Ectodermal cell (in vitro differentiated cells): ENCODE measurements around the gene CLDN1.
"Not testable (repeated sequence)": the region's sequence is repeated elsewhere in the genome, so short reads cannot be mapped to it uniquely, and the experiment has no call there.

Experiments
- H3K27ac ChIP-seq: 2 replicates; pipeline ENCODE4 v1.7.0; 2013; ENCODE audit warnings: mild to moderate bottlenecking, low read depth, low read length; ENCODE audit not compliant: insufficient read depth, poor library complexity, severe bottlenecking
- H3K27me3 ChIP-seq: 2 replicates; pipeline ENCODE4 v1.7.0; 2013; ENCODE audit warnings: mild to moderate bottlenecking, low read length; ENCODE audit not compliant: insufficient read depth, control insufficient read depth, poor library complexity, severe bottlenecking
- H3K36me3 ChIP-seq: one replicate; pipeline ENCODE4 v1.7.0; 2013; ENCODE audit warnings: low read length; ENCODE audit not compliant: control insufficient read depth, insufficient read depth
- H3K4me1 ChIP-seq: one replicate; pipeline ENCODE4 v1.7.0; 2013; ENCODE audit warnings: low read length; ENCODE audit not compliant: control insufficient read depth, insufficient read depth
- H3K4me3 ChIP-seq: 2 replicates; pipeline ENCODE4 v1.7.0; 2013; ENCODE audit warnings: low read depth, low read length, control low read depth; ENCODE audit not compliant: insufficient read depth
- H3K9me3 ChIP-seq: 2 replicates; pipeline ENCODE4 v1.7.0; 2013; ENCODE audit warnings: mild to moderate bottlenecking, low read length, moderate library complexity; ENCODE audit not compliant: control insufficient read depth
- WGBS, 2 experiments: methylation state at CpG; one replicate each; pipeline ENCODE4 v1.1.7; 2013; ENCODE audit warnings: missing lambda C conversion rate in 2 of 2; 5-methylcytosine and 5-hydroxymethylcytosine counted together

CLDN1 gene

DNA sequence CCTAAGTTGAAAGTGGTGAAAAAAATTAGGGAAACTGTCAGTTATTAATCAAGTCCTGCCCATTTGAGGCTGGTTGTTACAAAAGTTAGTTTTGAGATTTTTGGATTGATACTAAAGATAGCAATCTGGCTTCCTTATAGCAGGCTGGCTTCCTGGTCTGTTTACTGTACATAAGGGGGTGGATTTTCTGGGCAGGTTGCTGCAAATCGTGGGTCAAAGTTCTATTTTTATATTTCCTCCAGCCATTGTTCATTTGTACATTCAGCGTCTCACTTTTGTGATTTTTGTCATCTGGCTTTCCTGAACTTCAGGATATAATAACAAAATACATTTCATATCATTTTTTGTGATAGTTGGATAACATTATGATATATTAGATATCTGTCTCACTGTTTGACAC, 49.5 kb downstream of the CLDN1 start:
- no peak overlapping the region for H3K27ac ChIP-seq
- no peaks in the 10 kb centered on the region for H3K4me1 ChIP-seq
- no peaks in the 10 kb centered on the region for H3K27me3 ChIP-seq
- WGBS, 2 experiments = 67 to 100% methylated on average over 1 to 2 of the region's 2 CpGs
- no peaks in the 10 kb centered on the region for H3K36me3 ChIP-seq
- H3K9me3 ChIP-seq = no peaks in the 10 kb centered on the region
- H3K4me3 ChIP-seq = no peak overlapping the region

DNA sequence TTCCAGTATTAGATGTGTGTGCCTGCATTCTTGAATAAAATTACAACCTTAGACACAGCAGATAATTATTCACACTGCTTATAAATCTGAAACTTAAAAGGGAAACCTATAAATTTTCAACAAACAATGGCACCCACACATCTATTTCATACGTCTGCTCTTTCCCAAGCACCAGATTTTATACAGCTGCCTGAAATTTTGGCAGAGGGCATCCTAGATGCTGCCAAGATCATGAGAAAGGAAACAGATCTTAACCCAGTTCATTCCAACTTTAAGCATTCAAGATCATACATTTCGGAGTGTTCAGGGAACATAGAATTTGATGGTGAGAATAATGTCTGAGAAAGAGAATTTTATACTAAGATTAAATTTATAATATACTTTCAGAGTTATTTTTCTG, 53.1 kb downstream of the CLDN1 start:
- Histone ChIP-seq H3K27ac (no peak overlapping the region), H3K4me3 (no peak overlapping the region), H3K27me3 (no peaks in the 10 kb centered on the region), H3K4me1 (no peaks in the 10 kb centered on the region), H3K36me3 (no peaks in the 10 kb centered on the region), H3K9me3 (no peaks in the 10 kb centered on the region)
- 87 to 96% methylated on average over 1 of the region's 2 CpGs for WGBS, 2 experiments

GRCh38 chr3:190267464-190267863, 54.8 kb downstream of the CLDN1 start:
- not testable (repeated sequence) for H3K27me3 ChIP-seq, H3K27ac ChIP-seq, H3K36me3 ChIP-seq, H3K4me3 ChIP-seq, H3K4me1 ChIP-seq, H3K9me3 ChIP-seq
- 91 to 97% methylated on average over 3 of the region's 7 CpGs for WGBS, 2 experiments

GRCh38 chr3:190266913-190267290, 55.3 kb downstream of the CLDN1 start:
- Histone ChIP-seq H3K36me3 (no peaks in the 10 kb centered on the region), H3K9me3 (no peaks in the 10 kb centered on the region), H3K4me1 (no peaks in the 10 kb centered on the region), H3K27ac (no peak overlapping the region), H3K4me3 (no peak overlapping the region), H3K27me3 (no peaks in the 10 kb centered on the region)
- 83 to 96% methylated on average over 1 of the region's 1 CpG for WGBS, 2 experiments

GRCh38 chr3:190266265-190266912, 55.9 kb downstream of the CLDN1 start:
- Histone ChIP-seq H3K4me1 (no peaks in the 10 kb centered on the region), H3K27me3 (no peaks in the 10 kb centered on the region), H3K4me3 (no peak overlapping the region), H3K36me3 (no peaks in the 10 kb centered on the region), H3K9me3 (no peaks in the 10 kb centered on the region), H3K27ac (no peak overlapping the region)

DNA sequence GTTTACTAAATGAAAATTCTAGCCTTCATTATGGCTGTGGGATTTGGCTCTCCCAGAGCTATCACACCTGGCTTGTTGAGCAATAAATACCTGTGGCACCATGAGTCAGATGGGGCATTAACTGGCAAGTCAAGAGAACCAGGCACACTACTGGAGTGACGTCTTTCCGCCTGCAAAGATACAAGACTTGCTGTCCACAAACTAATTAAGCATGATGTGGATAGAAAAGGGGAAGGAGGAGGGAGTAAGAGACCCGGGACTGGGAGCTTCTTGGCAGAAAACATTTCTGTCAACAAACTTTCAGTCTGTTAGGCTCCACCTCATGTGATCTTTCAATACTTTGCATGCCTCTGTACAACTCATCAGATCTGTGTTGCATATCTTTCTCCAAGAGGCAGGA, 56.5 kb downstream of the CLDN1 start:
- H3K27ac ChIP-seq = no peak overlapping the region
- no peaks in the 10 kb centered on the region for H3K9me3 ChIP-seq
- WGBS, 2 experiments = 79 to 88% methylated on average over 3 of the region's 3 CpGs
- H3K27me3 ChIP-seq = no peaks in the 10 kb centered on the region
- no peaks in the 10 kb centered on the region for H3K4me1 ChIP-seq
- no peaks in the 10 kb centered on the region for H3K36me3 ChIP-seq
- no peak overlapping the region for H3K4me3 ChIP-seq

DNA sequence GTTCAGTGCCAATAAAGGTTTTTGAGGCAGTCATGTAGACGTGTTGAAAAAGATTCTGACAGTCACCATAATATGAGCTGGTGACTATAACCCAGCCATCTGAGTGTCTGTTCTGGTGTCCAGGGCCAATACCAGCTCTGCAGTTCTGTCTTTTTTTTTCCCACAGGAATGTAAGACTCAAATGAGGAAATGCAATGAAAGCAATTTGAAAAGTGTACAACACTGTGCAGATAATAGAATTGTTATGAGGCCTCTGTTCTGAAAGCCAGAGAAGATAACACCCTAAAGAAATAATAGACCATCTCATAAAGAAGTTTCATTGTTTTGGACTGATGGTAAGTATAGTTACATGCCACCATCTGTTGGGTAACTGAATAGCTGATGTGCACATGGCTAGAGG, 57.1 kb downstream of the CLDN1 start:
- Histone ChIP-seq H3K27ac (no peak overlapping the region), H3K4me3 (no peak overlapping the region), H3K36me3 (no peaks in the 10 kb centered on the region), H3K27me3 (no peaks in the 10 kb centered on the region), H3K9me3 (no peaks in the 10 kb centered on the region), H3K4me1 (no peaks in the 10 kb centered on the region)
- 84 to 100% methylated on average over 1 of the region's 1 CpG for WGBS, 2 experiments

DNA sequence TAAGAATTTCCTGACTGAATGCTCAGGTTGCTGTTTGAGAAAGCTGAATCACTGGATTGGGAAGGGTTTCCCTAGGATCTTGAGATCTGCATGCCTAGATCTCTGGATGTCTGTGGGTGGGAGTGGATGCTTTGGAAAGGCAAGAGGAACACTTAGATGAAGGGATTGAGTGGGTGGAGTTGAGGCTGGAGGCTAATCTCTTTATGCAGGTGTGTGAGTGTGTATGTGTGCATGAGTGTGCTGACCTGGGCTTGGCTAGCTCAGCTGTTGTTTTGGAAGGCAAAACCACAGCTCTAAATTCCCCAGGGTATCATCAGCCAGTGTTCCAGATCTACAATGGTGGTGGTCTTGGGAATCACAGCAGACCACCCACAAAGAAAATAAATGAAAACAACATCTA, 60.5 kb downstream of the CLDN1 start:
- Histone ChIP-seq H3K4me1 (no peaks in the 10 kb centered on the region), H3K27me3 (no peaks in the 10 kb centered on the region), H3K9me3 (no peaks in the 10 kb centered on the region), H3K4me3 (no peak overlapping the region), H3K36me3 (no peaks in the 10 kb centered on the region), H3K27ac (no peak overlapping the region)

- Histone ChIP-seq H3K9me3 (no peaks in the 10 kb centered on the region), H3K27ac (no peak overlapping the region), H3K4me1 (no peaks in the 10 kb centered on the region), H3K4me3 (no peak overlapping the region), H3K36me3 (no peaks in the 10 kb centered on the region), H3K27me3 (no peaks in the 10 kb centered on the region)
- 96 to 100% methylated on average over 3 of the region's 3 CpGs for WGBS, 2 experiments
These were observed 61.2 kb downstream of the CLDN1 start for GRCh38 chr3:190261015-190261414.

GRCh38 chr3:190260301-190260700, 61.9 kb downstream of the CLDN1 start:
- Histone ChIP-seq H3K9me3 (no peaks in the 10 kb centered on the region), H3K4me3 (no peak overlapping the region), H3K27me3 (no peaks in the 10 kb centered on the region), H3K4me1 (no peaks in the 10 kb centered on the region), H3K36me3 (no peaks in the 10 kb centered on the region), H3K27ac (no peak overlapping the region)
- WGBS, 2 experiments = 86 to 90% methylated on average over 1 of the region's 2 CpGs

DNA sequence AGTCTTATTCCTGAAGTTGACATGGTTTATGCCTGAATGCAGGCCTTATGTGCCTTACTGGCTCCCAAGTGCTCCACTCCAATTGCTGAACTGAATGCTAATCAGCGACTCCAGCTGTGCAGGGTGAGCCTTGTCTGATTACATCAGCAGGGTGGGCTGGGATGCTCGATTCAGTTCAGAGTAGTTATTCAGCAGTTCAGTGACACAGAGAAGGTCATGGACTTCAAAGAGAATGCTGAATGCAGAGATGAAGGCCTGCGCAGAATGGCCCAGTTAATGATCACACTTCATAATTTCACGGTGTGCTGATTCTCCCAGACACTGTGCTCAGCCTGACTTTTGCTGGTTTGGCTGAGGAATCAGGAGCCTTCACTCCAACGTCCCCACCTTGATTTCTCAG, 63.6 kb downstream of the CLDN1 start:
- Histone ChIP-seq H3K27me3 (no peaks in the 10 kb centered on the region), H3K4me3 (no peak overlapping the region), H3K36me3 (no peaks in the 10 kb centered on the region), H3K9me3 (no peaks in the 10 kb centered on the region), H3K4me1 (no peaks in the 10 kb centered on the region), H3K27ac (peak overlapping the region; percentile 17)
- 65% methylated on average over 5 of the region's 5 CpGs for WGBS, 2 experiments
